Nephron (organoid): ENCODE data around the gene DPP6.
"Not testable (repeated sequence)": the region's sequence is repeated elsewhere in the genome, so short reads cannot be mapped to it uniquely, and the experiment has no call there.

Experiments
- H3K27ac Mint-ChIP-seq, 3 experiments: 2 replicates each; pipeline ENCODE4 v1.8.0; 2020; ENCODE audit warnings: mixed read lengths in 3 of 3, mild to moderate bottlenecking in 2 of 3, moderate library complexity in 1 of 3
- H3K27me3 Mint-ChIP-seq: 2 replicates; pipeline ENCODE4 v1.8.0; 2021; ENCODE audit warnings: low read depth, mild to moderate bottlenecking, moderate library complexity, mixed read lengths
- H3K36me3 Mint-ChIP-seq: 2 replicates; pipeline ENCODE4 v1.8.0; 2020; ENCODE audit warnings: low read depth, mixed read lengths
- H3K4me1 Mint-ChIP-seq: 2 replicates; pipeline ENCODE4 v1.8.0; 2020; ENCODE audit warnings: mixed read lengths
- H3K4me3 Mint-ChIP-seq, 3 experiments: 2 replicates each; pipeline ENCODE4 v1.8.0; 2020; ENCODE audit warnings: mild to moderate bottlenecking in 3 of 3, mixed read lengths in 3 of 3, moderate library complexity in 2 of 3
- H3K9me3 Mint-ChIP-seq: 2 replicates; pipeline ENCODE4 v1.8.0; 2020; ENCODE audit warnings: mixed read lengths

Gene DPP6

GRCh38 chr7:154113732-154114351, 61.6 kb downstream of the DPP6 start:
- not testable (repeated sequence) for H3K4me1 Mint-ChIP-seq, H3K27ac Mint-ChIP-seq, H3K4me3 Mint-ChIP-seq, H3K36me3 Mint-ChIP-seq, H3K27me3 Mint-ChIP-seq, H3K9me3 Mint-ChIP-seq

GRCh38 chr7:154117411-154118390, 65.5 kb downstream of the DPP6 start:
- H3K4me1 Mint-ChIP-seq, H3K4me3 Mint-ChIP-seq, H3K27ac Mint-ChIP-seq, H3K27me3 Mint-ChIP-seq, H3K36me3 Mint-ChIP-seq, H3K9me3 Mint-ChIP-seq: not testable (repeated sequence)

GRCh38 chr7:154120825-154121224, 68.6 kb downstream of the DPP6 start:
- H3K27me3 Mint-ChIP-seq, H3K4me1 Mint-ChIP-seq, H3K4me3 Mint-ChIP-seq, H3K9me3 Mint-ChIP-seq, H3K36me3 Mint-ChIP-seq, H3K27ac Mint-ChIP-seq: not testable (repeated sequence)

GRCh38 chr7:154122720-154123119, 70.5 kb downstream of the DPP6 start:
- H3K36me3 Mint-ChIP-seq, H3K9me3 Mint-ChIP-seq, H3K4me3 Mint-ChIP-seq, H3K27me3 Mint-ChIP-seq, H3K4me1 Mint-ChIP-seq, H3K27ac Mint-ChIP-seq: not testable (repeated sequence)

GRCh38 chr7:154123397-154123796, 71.2 kb downstream of the DPP6 start:
- H3K36me3 Mint-ChIP-seq, H3K4me3 Mint-ChIP-seq, H3K9me3 Mint-ChIP-seq, H3K27me3 Mint-ChIP-seq, H3K27ac Mint-ChIP-seq, H3K4me1 Mint-ChIP-seq: not testable (repeated sequence)

- not testable (repeated sequence) for H3K36me3 Mint-ChIP-seq, H3K27ac Mint-ChIP-seq, H3K4me1 Mint-ChIP-seq, H3K9me3 Mint-ChIP-seq, H3K4me3 Mint-ChIP-seq, H3K27me3 Mint-ChIP-seq
Measured at GRCh38 chr7:154129142-154129541, 76.9 kb downstream of the DPP6 start.

GRCh38 chr7:154132617-154133016, 80.4 kb downstream of the DPP6 start:
- not testable (repeated sequence) for H3K4me3 Mint-ChIP-seq, H3K4me1 Mint-ChIP-seq, H3K9me3 Mint-ChIP-seq, H3K27me3 Mint-ChIP-seq, H3K27ac Mint-ChIP-seq, H3K36me3 Mint-ChIP-seq

GRCh38 chr7:154133703-154134277, 81.6 kb downstream of the DPP6 start:
- not testable (repeated sequence) for H3K27me3 Mint-ChIP-seq, H3K4me3 Mint-ChIP-seq, H3K36me3 Mint-ChIP-seq, H3K27ac Mint-ChIP-seq, H3K9me3 Mint-ChIP-seq, H3K4me1 Mint-ChIP-seq

GRCh38 chr7:154134698-154135097, 82.5 kb downstream of the DPP6 start:
- not testable (repeated sequence) for H3K27ac Mint-ChIP-seq, H3K4me3 Mint-ChIP-seq, H3K27me3 Mint-ChIP-seq, H3K36me3 Mint-ChIP-seq, H3K4me1 Mint-ChIP-seq, H3K9me3 Mint-ChIP-seq

GRCh38 chr7:154135646-154136045, 83.4 kb downstream of the DPP6 start:
- not testable (repeated sequence) for H3K36me3 Mint-ChIP-seq, H3K27me3 Mint-ChIP-seq, H3K4me1 Mint-ChIP-seq, H3K9me3 Mint-ChIP-seq, H3K4me3 Mint-ChIP-seq, H3K27ac Mint-ChIP-seq

GRCh38 chr7:154145922-154146706, 93.9 kb downstream of the DPP6 start:
- not testable (repeated sequence) for H3K4me3 Mint-ChIP-seq, H3K27me3 Mint-ChIP-seq, H3K4me1 Mint-ChIP-seq, H3K36me3 Mint-ChIP-seq, H3K9me3 Mint-ChIP-seq, H3K27ac Mint-ChIP-seq

GRCh38 chr7:154146707-154147038, 94.5 kb downstream of the DPP6 start:
- not testable (repeated sequence) for H3K27me3 Mint-ChIP-seq, H3K9me3 Mint-ChIP-seq, H3K4me1 Mint-ChIP-seq, H3K36me3 Mint-ChIP-seq, H3K27ac Mint-ChIP-seq, H3K4me3 Mint-ChIP-seq

GRCh38 chr7:154148791-154149516, 96.8 kb downstream of the DPP6 start:
- not testable (repeated sequence) for H3K9me3 Mint-ChIP-seq, H3K27me3 Mint-ChIP-seq, H3K4me3 Mint-ChIP-seq, H3K36me3 Mint-ChIP-seq, H3K27ac Mint-ChIP-seq, H3K4me1 Mint-ChIP-seq

- H3K27me3 Mint-ChIP-seq, H3K36me3 Mint-ChIP-seq, H3K4me1 Mint-ChIP-seq, H3K27ac Mint-ChIP-seq, H3K4me3 Mint-ChIP-seq, H3K9me3 Mint-ChIP-seq: not testable (repeated sequence)
Measured at GRCh38 chr7:154150656-154151055, 98.5 kb downstream of the DPP6 start.
